ENCODE results near the gene RTEL1.

Gene RTEL1

GRCh38 chr20:63672666-63673065, 14.6 kb downstream of the RTEL1 start:
- DNase-seq, result no peak

GRCh38 chr20:63673951-63674350, 15.8 kb downstream of the RTEL1 start:
- DNase-seq, result no peak

GRCh38 chr20:63675681-63676368, 17.7 kb downstream of the RTEL1 start:
- DNase-seq, result no peak

- DNase-seq, result no peak
Observed at GRCh38 chr20:63678071-63678470, 20.0 kb downstream of the RTEL1 start.

- DNase-seq, result no peak
Observed at GRCh38 chr20:63678667-63679465, 20.8 kb downstream of the RTEL1 start.

GRCh38 chr20:63679799-63680305, 21.7 kb downstream of the RTEL1 start:
- no peak for DNase-seq

DNA sequence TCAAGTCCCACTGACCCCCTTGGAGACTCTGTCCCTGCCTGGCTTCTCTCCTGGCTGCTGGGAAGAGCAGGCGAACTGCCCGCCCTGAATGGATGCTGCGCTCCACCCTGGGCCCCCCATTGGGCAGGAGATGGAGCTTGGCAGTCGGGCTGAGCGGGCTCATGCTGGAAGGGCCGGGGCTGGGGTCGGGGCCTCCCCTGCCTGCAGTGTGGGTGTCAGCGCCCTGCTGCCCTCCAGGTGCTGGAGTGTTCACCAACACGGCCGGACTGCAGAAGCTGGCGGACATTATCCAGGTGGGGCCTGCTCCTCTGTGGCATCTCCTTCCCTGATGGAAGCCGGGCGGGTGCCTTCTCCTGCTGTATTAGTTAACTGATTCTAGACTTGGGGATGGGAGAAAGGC, 22.3 kb downstream of the RTEL1 start:
- DNase-seq, result no peak

DNA sequence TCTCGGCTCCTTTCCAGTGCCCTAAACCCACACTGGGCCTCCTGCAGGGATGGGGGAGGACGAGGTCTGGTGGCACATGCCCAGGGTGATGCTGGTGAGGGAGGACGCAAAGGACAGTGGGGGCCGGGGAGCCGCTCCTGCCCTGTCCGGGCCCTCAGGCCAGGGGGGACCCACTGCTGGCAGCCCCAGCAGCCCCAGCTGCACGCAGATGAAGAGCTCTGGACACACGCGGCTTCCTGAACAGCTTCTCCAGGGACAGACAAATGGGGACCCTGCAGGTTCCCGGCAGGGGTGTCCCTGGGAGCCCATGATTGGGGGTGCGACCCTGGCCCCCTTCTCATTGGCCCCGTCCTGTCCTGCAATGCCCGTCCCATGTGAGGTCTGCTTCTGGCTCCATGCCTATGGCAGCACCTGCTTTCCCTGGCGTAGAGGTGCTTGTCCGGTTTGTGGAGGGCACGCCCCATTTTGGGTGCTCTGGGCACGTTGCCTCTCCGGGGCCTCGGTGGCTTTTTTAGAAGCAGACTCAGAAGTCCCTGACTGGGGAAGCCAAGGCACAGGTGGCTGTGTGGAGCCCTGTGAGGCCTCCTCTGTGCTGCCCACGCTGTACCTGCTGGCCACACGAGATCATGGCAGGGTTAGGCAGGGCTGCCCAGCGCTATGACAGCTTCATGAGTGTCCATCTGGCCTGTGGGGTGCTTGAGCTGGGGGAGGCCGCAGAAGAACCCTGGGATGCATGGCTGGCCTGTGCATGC, 22.9 kb downstream of the RTEL1 start:
- no peak for DNase-seq

- DNase-seq, result no peak
Observed at GRCh38 chr20:63681609-63682142, 23.6 kb downstream of the RTEL1 start.

DNA sequence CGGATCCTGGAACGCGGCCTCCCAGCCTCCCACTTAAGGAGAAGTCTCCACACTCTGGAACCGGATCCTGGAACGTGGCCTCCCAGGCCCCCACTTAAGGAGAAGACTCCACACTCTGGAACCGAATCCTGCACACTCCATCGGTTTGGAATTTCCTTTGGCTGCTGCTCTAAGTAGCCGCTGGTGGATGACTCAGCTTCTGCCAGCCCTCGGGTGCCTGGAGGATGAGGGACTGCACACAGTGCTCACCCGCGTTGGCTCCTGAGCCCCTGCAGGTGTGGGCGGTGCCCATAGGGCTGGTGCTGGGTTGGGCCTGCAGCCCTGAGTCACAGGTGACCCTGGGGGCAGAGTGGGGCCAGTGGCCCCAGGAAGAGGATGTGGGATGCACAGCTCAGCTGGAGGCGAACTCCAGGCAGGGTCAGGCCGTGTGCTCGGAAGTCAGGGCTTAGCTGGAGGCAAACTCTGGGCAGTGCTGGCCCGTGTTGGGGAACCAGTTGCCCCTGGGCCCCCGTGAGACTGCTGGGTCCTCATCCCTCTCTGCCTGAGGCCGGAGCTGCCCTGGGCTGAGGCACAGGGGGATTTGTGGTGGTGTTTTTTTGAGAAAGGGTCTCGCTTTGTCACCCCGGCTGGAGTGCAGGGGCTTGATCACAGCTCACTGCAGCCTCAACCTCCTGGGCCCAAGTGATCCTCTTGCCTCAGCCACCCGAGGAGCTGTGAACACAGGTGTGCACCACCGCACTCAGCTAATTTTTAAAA, 24.4 kb downstream of the RTEL1 start:
- DNase-seq, result no peak

- no peak for DNase-seq
Observed at GRCh38 chr20:63685269-63686026, 27.3 kb downstream of the RTEL1 start.

GRCh38 chr20:63686094-63686491, 28.0 kb downstream of the RTEL1 start:
- DNase-seq, result no peak

GRCh38 chr20:63686492-63687321, 28.6 kb downstream of the RTEL1 start:
- DNase-seq, result no peak

- DNase-seq, result no peak
Observed at GRCh38 chr20:63687419-63688178, 29.5 kb downstream of the RTEL1 start.

GRCh38 chr20:63688228-63689045, 30.3 kb downstream of the RTEL1 start:
- no peak for DNase-seq

DNA sequence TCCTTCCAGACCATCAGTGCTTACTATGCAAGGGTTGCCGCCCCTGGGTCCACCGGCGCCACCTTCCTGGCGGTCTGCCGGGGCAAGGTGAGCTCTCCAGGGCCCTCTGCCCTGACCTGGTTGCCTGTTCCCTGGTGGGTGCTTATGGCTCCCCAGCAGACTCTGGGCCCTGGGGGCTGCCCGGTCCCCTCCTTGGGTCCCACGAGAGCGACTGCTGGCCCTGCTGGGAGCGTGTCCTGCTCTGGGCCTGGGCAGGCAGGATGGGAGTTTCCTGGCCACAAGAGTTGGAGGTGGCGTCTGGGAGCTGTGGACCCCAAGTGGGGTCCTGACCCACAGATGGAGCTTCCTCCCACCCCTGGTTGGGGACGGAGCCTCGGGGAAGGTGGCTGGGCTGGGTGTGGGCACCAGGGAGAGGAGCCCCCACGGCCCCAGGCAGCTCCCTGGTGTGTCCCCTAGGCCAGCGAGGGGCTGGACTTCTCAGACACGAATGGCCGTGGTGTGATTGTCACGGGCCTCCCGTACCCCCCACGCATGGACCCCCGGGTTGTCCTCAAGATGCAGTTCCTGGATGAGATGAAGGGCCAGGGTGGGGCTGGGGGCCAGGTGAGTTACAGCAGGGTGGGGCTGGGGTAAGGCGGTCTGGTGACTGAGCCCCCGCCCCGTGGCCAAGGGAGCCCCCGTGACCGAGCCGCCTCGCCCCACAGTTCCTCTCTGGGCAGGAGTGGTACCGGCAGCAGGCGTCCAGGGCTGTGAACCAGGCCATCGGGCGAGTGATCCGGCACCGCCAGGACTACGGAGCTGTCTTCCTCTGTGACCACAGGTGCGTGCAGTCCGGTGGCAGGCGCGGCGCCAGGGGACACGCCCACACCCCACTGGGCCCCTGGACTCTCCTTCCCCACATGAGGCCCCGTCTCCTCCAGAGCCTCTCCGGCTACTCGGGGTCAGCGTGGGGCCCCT, 31.2 kb downstream of the RTEL1 start:
- no peak for DNase-seq

GRCh38 chr20:63690003-63690897, 32.1 kb downstream of the RTEL1 start:
- no peak for DNase-seq

All from activated effector memory CD4-positive, alpha-beta T cell treated with Interleukin-2 at 50 U/mL for 16 hours (primary cell).